Measurements from ENCODE around the gene DHFR.

Gene DHFR

DNA sequence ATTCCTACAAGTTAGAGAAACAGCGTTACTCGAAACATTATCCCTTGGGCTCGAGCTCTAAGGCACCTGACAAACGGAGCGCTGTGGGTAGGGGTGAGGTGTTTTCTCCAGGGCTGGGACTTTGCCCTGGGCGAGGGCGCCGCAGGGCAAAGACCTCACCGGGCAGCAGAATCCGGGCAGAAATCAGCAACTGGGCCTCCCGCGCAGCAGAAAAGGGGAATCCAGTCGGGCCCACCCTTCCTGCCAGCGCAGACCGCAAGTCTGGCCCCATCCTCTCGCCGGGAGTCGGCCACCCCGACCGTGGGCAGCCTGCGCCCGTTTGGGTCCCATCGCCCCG, 761 bp downstream of the DHFR start:
- no peak for FAIRE-seq

DNA sequence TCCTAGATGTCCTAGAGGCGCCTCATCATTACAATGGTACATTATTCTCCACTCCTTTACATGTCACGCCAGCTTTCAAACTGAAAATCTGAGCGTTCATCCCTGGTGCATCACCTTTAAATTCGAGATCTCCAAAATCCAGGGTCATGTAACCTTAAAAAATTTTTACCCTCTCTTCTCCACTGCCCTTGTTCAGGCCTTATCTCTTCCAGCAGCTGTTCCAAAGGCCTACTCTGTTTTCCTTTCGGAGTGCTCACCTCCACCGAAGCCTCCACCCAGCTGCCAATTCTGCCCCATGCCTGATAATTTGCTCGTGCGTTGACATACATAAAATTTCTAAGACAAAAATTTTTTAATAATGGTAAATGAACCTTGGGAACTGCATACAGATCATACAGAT, 1.3 kb downstream of the DHFR start:
- no peak for FAIRE-seq

DNA sequence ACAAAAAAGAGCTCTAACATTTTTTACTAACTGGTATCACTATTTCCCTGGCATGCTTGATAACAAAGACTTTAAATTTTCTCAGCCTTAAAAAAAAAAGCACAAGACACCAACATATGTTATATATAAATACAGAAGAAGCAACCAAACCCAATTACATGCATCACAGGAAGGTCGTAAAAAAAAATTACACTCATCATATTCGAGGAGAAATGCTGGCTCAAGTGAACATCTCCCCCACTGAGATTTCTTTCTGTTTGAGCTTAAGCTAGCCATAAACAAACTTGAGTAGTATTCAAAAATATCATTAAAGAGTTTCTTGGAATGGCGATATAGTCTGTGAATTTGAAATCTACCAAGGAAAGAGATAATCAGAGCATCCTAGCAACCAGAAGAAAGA, 7.9 kb downstream of the DHFR start:
- no peak for FAIRE-seq

DNA sequence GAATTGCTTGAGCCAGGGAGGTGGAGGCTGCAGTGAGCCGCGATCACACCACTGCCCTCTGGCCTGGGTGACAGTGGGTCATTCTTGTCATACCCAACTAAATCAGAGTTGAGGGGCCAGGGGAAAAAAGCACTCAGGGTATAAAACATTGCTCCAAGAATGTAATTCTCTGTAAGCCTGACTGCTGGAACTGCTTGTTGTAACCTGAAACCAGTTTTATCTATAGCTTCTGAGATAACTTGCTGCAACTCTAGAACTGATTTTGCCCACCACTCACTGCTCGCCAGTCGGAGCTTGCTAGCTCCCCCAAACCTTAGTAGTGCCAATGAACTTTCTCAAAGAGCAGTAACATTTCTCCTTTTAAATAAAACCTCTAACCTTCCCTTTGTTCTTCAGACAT, 9.9 kb downstream of the DHFR start:
- no peak for FAIRE-seq

DNA sequence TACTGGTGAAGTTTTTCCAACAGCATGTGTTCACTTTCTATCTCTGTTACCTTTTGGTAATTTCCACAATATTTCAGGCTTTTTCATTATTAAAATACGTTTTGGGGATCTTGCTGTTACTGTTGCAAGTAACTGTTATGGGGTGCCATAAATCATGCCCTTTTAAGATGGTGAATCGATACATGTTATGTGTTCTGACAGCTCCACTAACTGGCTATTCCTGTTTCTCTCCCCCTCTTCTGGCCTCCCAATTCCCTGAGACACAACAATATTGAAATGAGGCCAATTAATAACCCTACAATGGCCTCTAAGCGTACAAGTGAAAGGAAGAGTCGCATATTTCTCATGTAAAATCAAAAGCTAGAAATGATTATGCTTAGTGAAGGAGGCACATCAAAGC, 13.4 kb downstream of the DHFR start:
- FAIRE-seq = no peak

DNA sequence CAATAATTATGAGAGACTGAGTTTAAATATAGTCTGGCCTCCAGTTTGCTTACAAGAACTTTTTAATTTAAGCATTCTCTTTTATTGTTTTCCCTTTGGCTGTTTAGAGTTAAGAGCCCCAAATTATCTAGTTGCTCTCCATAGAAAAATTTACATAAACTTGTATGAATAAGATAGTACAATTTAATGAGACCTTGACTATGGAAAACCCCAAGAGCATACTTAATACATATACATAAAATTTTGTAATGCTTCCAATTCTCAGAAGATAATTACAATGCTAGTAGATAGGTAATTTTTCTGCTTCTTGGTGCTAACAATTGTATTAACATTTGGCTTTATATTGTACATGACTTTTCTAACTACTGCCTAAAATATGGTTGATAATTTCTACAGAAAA, 20.6 kb downstream of the DHFR start:
- no peak for FAIRE-seq

DNA sequence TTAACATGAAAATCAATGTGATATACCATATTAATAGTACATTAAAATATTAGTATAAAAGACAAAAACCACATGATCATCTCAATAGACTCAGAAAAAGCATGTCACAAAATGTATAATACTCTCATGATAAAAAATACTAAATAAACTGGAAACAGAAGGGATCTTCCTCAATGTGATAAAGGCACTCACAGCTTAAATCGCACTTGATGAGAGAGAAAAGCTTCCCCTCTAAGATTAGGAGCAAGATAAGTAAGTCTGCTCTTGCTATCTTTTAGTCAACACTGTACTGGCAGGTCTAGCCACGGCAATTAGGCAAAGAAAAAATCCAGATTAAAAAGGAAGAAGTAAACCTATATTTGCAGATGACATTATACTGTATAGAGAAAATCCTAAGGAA, 22.1 kb downstream of the DHFR start:
- no peak for FAIRE-seq

DNA sequence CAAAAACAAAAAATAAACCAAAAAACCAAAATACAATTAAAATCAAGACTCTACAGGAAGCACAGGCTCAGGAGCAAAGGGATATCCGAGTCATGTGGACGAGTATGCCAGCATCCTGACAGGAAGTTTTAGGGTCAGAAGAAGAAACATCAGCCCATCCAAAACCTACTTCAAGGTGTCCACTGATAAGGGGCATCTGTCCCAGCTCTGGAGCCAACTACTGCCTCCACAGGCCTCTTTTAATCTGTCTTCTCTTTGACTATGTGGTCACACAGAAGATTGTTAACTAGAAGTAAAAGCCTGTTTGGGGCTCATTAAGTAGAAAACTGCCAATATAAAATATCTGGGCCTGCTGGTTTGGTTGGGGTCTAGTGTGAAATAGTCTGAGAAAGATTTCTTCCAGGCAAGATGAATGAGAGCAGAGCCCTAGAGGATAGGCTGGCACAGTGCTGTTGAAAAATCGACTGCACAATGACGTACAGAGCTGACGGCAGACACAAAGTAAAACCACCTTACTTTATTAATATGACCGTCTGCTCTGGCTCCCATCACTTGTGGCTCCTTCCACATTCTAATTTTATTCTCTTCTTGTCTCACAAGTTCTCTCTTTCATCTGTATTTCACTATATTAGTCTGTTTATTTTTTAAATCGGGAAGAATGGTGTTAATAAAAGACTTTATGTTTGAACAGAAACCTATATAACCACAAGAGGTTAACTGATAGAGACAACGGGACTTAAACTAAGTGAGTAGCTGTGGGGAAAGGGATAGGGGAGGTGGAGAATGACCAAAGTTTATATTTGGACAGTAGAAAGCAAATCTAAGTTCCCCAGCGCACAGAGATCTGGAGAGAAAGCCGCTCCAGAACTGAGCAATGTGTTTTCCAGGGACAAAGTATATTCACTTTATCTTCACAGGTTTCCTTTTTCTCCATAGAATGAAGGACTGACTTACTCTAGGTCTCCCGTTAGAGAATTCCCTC, 23.2 kb downstream of the DHFR start:
- FAIRE-seq = no peak

DNA sequence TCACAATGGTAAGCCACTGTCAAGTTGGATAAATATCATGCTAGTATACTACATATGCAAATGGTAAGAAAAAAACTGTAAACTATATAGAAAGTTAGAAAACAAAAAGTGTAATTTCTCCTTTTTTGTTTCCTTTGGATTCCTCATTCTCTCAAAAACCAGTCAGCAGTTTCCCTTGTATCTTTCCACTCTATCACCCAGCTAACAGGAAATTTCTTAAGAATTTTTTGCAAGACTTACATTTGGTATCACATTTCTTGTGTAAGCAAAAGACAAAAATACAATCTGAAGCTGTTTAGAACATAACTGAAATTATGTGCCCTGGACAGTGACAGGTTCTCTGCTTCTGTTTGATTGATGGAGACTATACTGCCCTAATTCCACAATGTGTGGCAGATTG, 25.5 kb downstream of the DHFR start:
- no peak for FAIRE-seq

DNA sequence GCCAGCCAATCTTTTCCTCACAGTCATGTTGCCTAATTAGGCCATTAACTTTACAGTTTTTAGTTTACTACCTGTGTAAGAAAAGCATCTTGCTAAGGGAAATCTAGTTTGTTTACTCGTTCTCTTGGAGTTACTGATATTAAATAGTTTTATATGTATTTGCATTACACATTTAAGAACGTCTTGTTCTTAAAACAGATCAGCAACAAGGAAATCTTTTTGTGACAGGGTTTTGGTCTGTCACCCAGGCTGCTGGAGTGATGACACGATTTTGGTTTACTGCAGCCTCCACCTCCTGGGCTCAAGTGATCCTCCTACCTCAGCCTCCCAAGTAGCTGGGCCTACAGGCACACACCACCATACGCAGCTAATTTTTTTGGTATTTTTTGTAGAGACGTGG, 29.6 kb downstream of the DHFR start:
- no peak for FAIRE-seq

DNA sequence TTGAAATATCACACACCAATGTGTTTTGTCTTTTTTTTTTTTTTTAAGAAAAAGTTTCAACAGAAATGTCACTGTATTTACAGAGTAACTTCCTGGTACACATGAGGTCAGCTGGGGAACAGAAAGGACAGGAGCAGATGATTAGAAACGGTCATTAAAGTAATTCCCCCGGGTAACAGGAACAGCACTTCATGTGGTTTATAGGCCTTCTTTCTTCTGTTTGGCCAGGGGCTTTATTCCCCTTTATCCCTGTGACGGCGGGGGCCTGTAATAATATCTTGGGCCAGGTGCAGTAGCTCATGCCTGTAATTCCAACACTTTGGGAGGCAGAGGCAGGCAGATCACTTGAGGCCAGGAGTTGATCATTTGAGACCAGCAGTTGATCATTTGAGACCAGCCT, 30.8 kb downstream of the DHFR start:
- FAIRE-seq = no peak

DNA sequence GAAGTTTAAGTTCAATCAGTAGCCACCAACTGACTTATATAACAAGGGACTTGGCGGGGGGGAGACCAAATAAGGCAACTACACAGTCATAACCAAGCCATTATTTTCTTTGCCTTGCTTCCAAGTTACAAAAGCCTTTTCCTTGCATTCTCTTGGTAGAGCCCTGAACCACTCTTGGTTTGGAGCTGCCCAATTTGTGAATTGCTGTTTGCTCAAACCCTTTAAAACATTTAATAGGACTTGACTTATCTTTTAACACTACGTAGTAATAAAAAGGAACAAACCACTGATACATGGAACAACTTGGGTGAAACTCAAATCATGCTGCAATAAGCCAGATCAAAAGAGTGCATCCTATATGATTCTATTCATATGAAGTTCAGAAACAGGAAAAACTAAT, 32.0 kb downstream of the DHFR start:
- FAIRE-seq = no peak

DNA sequence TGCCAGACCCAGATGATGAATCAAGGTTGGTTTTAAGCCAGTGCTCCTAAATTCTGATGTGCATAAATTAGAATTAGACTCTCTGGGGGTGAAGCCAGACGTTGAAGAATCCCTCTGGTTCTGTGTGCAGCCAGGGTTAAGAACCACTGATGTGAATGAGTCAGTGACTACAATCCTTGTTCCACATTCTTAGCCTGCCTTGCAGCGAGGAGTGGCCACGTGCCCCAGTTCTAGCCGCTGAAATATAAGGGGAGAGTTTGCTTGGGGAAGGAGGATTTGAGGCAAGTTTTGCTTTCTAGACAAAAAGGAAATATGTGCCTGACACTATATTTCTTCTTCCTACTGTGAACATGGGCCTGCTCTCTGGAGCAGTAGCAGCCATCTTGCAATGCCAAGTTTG, 34.6 kb downstream of the DHFR start:
- no peak for FAIRE-seq

DNA sequence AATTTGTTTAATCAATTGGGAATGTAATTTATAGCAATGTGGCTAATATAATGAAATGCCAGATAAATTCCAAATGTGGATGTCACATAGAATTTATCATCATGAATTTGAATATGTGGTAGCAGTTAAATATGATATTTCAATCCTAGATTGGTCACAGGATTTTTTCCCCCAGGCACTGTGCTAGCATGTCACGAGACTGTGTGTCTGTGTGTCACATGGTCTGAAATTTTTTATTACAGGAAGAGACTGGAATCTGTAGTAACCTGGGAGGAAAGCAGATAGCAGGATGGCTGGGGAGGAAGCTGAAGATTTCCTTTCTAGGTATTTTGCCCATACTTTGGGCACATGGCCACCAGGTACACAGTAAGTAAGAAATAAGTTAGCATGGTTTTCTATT, 35.7 kb downstream of the DHFR start:
- FAIRE-seq = no peak

DNA sequence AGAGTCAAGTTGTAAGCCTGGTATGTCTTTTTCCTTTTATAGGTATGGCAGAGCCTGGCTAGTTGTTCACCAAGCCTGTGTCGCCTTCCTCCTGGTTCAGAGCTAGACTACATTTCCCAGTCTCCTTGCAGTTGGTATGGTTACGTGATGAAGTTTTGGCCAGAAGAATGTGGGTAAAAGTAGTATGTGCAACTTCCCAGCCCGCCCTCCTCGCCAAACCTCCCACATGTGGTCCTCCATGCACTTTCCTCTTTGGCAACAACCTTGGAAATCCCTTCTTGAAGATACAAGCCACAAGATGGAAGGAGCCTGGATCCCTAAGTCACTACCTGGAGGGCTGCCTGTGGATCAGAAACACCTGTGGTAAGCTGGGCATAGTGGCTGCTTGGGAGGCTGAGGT, 36.3 kb downstream of the DHFR start:
- no peak for FAIRE-seq

DNA sequence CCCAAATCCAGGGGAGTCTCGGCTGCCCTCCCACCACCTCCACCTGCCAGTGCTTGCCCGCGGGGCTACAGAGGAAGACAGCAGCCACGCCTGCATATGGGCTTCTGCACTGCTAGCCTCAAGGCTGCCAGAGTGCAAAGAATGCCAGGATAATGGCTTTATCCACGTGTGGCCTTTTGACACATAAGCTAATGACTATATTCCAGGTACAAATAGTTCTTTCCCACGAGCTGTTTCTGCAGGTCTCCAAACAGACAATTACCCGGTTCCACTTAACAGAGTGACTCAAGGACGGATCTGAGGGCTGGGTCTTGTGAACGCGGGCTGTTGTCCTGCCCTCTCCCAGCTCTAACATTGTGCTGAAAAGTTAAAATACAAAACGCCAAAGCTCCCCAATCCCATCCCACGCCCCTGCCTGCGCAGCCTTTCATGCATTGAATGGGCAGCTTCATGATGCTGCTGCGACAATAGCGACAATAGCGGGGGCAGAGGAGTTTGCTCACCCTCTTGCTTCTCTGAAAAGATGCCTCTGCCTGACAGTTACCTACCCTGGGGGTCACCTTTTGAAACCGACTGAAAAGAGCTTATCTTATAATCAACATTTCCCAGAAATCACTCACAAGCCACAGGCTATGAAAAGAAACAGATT, 39.4 kb downstream of the DHFR start:
- no peak for FAIRE-seq

DNA sequence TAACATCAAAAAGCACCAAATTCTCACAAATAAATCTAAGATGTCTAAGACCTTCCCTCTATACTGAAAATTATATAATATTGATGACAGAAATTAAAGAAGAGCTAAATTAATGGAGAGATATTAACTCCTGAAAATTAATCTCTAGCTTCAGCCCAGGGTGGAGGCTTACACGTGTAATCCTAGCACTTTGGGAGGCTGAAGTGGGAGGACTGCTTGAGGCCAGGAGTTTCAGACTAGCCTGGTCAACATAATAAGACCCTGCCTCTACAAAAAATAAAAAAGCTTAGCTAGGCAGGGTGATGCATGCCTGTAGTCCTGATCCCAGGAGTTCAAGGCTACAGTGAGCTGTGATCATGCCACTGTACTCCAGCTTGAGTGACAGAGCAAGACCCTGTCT, 45.1 kb downstream of the DHFR start:
- no peak for FAIRE-seq

DNA sequence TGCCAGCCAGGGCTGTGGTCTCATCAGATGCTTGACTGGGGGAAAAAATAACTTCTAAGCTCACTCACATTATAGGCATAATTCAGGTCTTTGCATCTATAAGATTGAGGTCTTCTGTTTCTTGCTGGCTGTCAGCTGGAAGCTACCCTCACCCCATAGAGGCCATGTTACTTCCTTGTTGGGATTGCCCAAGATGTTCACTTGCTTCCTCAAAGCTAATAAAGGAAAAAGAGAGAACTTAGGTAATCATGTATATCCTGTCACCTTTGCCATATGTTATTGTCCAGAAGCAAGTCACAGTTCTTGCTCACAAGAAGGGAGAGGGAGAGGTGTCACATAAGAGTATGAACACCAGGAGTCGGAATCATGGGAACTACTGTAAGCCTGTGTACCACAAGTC, 46.1 kb downstream of the DHFR start:
- no peak for FAIRE-seq

DNA sequence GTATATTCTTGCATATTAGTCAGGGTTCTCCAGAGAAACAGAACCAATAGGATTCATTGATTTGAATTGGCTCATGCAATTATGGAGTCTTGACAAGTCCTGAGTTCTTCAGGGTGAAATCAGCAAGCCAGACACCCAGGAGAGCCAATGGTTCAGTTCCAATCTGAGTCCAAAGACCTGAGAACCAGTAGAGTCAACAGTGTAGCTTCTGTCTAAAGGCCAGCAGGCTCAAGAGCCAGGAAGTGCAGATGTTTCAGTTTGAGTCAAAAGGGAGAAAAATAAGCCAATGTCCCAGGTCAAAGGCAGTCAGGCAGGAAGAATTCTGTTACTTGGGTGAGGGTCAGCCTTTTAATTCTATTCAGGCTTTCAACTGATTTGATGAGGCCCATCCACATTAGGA, 47.0 kb downstream of the DHFR start:
- no peak for FAIRE-seq

DNA sequence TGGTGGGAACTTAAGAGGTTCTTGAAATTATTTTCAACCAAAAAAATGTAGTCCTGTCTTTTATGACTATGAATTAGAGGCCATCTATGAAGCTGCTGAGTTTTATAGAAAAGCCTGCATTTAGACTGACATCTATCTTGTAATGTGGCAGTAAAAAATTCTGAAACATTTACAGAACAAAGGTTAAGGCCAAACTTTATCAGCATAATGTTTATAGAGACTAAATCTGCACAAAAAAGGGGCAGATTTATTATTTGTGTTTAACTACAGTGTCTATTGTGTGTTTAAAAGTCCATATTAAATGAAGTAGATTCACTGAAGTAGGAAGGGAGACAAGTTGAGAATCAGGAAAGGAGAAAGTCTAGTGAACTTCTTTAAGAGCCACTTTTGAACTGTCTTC, 47.4 kb downstream of the DHFR start:
- no peak for FAIRE-seq

DNA sequence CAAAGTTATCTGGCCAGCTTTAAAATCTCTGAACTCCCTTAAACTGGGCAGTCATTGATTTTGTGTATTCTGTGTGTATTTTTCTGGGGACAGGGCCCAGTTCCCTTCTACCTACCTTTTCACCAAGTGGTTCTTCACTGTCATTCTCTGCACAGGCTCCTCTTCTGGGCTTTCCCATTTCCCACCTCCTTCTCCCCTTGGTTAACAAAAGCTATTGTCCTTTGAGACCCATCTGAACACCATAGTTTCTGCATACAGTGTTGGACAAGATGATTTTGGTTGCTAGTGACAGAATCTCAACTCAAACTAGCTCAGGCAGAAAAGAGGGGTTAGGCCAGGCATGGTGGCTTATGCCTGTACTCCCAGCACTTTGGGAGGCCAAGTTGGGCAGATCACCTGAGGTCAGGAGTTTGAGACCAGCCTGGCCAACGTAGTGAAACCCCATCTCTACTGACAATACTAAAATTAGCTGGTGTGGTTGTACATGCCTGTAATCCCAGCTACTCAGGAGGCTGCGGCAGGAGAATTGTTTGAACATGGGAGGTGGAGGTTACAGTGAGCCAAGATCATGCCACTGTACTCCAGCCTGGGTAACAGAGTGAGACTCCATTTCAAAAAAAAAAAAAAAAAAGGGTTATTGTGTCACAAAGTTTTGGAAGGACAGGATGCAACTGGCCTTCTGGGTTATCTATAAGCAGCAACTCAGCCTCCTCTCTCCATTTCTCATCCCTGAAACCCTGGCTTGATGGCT, 53.7 kb downstream of the DHFR start:
- no peak for FAIRE-seq

DNA sequence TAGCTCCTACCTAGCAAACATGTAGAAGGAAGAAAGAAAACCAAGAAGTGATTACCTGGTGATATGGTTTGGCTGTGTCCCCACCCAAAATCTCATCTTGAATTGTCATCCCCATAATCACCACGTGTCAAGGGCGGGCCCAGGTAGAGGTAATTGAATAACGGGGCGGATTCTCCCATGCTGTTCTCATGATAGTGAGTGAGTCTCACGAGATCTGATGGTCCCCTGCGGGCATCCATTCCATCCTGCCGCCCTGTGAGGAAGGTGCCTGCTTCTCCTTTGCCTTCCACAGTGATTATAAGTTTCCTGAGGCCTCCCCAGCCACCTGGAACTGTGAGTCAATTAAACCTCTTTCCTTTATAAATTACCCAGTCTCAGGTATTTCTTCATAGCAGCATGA, 57.3 kb downstream of the DHFR start:
- FAIRE-seq = no peak

DNA sequence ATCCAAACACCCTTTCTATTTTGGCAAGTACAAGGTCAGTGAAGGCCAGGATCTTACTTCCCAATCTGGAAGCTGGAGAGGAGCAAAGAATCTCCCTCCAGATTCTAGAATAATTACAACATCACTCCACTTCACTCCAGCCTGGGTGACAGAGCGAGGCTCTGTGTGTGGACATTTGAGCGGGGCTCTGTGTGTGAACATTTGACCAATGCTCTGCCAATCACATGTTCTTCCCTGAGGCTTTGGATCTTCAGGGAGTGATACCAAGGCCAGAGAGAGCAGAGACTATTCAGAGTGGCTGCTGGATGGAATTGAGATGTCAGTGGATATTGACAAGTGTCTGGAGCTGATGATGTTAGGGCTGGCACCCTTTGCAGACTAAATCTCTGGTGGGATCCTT, 60.0 kb downstream of the DHFR start:
- no peak for FAIRE-seq

DNA sequence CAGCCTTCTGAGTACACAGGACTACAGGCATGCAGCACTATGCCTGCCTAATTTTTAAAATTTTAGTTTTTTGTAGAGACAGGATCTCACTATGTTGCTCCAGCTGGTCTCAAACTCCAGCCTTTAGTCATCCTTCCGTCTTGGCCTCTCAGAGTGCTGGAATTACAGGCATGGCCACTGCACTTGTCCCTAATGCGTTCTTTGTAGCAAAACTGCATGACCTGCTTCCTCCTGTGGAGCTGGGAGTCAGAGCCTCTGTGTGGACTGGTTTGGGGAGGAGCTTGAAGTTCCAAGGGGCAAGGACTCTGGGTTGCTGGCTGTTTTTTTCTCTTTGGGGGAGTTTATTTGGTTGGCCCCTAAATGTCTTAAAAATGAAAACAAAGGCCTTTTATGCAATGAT, 62.0 kb downstream of the DHFR start:
- FAIRE-seq = no peak

Measured in endometrium (tissue), 2 donors.